ENCODE measurements around the gene HCN4. TPM values are rescaled to one million over a fixed set of nuclear protein-coding genes. Genes with fewer than 3 reads are reported as not detected.

The HCN4 gene
- total and polyA plus RNA-seq, 4 donors: not detected

DNA sequence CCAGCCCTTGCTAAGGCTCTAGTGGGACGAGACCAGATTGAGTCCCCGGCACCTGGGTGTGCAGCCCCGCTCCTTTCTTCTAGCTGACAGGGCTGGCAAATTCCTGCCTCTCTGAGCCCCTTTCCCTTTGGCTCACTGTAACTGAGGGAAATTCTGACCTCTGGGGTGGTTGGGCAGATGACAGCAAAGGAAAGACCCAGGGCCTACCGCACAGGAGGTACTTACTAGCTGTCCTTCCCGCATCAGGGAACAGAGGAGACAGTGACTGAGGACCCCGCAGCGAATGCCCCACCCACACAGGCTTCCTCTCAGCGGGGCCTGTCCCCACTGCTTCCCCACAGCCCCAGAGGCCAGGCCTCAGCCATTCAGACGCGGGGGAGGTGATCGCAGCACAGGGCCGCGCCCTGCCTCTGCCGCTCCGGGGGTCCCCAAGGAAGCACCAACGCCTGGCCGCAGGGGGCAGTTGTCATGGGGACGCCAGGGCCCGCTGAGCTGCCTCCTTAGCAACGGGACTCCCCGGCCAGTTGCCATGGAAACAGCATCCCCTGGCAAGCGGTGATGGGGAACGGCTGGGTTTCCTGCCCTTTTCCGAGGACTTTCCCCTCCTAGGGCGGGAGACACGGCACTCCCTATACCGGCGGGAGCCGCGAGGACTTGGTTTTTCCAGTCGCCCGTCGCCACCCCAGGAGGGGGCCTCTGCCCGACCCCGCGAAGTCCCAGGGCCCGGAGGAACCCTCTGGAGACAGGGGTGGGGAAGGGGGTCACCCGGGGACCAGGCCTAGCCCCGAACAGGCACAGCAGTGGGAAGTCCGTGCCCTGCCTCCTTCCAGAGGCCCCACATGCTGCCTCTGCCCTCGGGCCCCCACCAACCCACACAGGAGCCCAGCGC, 50.1 kb downstream of the HCN4 start:
- H3K27me3 ChIP-seq (ENCODE audit: control insufficient read depth in 4 of 4, insufficient read depth in 4 of 4, low read length in 3 of 4): peaks cover 0 to 6% (median 0%) of the 10 kb centered on the region in 4 donors
- TF ChIP-seq FOXA2 (IDR thresholded peaks at IDR 0.05): no peak
- TF ChIP-seq SP1 (IDR thresholded peaks at IDR 0.05): no peak
- TF ChIP-seq JUND (IDR thresholded peaks at IDR 0.05): no peak
- no peak for TF ChIP-seq REST (IDR thresholded peaks at IDR 0.05)
- TF ChIP-seq RXRA (IDR thresholded peaks at IDR 0.05): no peak
- no peak for TF ChIP-seq HNF4G (IDR thresholded peaks at IDR 0.05)
- no peak for TF ChIP-seq TAF1 (conservative IDR thresholded peaks at IDR 0.05)
- TF ChIP-seq, protein P1, sequence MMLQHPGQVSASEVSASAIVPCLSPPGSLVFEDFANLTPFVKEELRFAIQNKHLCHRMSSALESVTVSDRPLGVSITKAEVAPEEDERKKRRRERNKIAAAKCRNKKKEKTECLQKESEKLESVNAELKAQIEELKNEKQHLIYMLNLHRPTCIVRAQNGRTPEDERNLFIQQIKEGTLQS (IDR thresholded peaks at IDR 0.05): no peak
- TF ChIP-seq HNF4A (conservative IDR thresholded peaks at IDR 0.05): no peak
- TF ChIP-seq MAX (IDR thresholded peaks at IDR 0.05): no peak
- TF ChIP-seq FOXA1 (IDR thresholded peaks at IDR 0.05): no peak
- TF ChIP-seq, protein P2, sequence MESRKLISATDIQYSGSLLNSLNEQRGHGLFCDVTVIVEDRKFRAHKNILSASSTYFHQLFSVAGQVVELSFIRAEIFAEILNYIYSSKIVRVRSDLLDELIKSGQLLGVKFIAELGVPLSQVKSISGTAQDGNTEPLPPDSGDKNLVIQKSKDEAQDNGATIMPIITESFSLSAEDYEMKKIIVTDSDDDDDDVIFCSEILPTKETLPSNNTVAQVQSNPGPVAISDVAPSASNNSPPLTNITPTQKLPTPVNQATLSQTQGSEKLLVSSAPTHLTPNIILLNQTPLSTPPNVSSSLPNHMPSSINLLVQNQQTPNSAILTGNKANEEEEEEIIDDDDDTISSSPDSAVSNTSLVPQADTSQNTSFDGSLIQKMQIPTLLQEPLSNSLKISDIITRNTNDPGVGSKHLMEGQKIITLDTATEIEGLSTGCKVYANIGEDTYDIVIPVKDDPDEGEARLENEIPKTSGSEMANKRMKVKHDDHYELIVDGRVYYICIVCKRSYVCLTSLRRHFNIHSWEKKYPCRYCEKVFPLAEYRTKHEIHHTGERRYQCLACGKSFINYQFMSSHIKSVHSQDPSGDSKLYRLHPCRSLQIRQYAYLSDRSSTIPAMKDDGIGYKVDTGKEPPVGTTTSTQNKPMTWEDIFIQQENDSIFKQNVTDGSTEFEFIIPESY (IDR thresholded peaks at IDR 0.05): no peak
- no peak for TF ChIP-seq GABPA (IDR thresholded peaks at IDR 0.05 in 1 of 2, conservative IDR thresholded peaks at IDR 0.05 in 1 of 2)
- no peak for TF ChIP-seq YY1 (IDR thresholded peaks at IDR 0.05)
- no peak for TF ChIP-seq EGR1 (IDR thresholded peaks at IDR 0.05; ENCODE audit: low read depth in 2 of 2)
- TF ChIP-seq, protein P3, sequence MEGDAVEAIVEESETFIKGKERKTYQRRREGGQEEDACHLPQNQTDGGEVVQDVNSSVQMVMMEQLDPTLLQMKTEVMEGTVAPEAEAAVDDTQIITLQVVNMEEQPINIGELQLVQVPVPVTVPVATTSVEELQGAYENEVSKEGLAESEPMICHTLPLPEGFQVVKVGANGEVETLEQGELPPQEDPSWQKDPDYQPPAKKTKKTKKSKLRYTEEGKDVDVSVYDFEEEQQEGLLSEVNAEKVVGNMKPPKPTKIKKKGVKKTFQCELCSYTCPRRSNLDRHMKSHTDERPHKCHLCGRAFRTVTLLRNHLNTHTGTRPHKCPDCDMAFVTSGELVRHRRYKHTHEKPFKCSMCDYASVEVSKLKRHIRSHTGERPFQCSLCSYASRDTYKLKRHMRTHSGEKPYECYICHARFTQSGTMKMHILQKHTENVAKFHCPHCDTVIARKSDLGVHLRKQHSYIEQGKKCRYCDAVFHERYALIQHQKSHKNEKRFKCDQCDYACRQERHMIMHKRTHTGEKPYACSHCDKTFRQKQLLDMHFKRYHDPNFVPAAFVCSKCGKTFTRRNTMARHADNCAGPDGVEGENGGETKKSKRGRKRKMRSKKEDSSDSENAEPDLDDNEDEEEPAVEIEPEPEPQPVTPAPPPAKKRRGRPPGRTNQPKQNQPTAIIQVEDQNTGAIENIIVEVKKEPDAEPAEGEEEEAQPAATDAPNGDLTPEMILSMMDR (IDR thresholded peaks at IDR 0.05; ENCODE audit: low read depth, low read length, missing input control): no peak
- no peak for TF ChIP-seq NR2F2 (IDR thresholded peaks at IDR 0.05)
- no peak for TF ChIP-seq RAD21 (IDR thresholded peaks at IDR 0.05)
- no peaks in the 10 kb centered on the region for H3K4me1 ChIP-seq (ENCODE audit: control insufficient read depth in 4 of 4, insufficient read depth in 4 of 4, low read length in 3 of 4)
- no peak overlapping the region for H3K4me3 ChIP-seq (ENCODE audit: low read depth in 1 of 3, low read length in 3 of 3)
- WGBS: 25% methylated on average over 42 of the region's 42 CpGs
- H3K36me3 ChIP-seq (ENCODE audit: control insufficient read depth in 4 of 4, insufficient read depth in 3 of 4, low read depth in 1 of 4, low read length in 3 of 4): no peaks in the 10 kb centered on the region
- no peaks in the 10 kb centered on the region for H3K9me3 ChIP-seq (ENCODE audit: control insufficient read depth in 4 of 4, low read length in 3 of 4)
- DNase-seq (ENCODE audit: low spot score): no peak
- H3K27ac ChIP-seq (ENCODE audit: low read depth in 1 of 2, low read length in 2 of 2): no peak overlapping the region
- H3K9ac ChIP-seq (ENCODE audit: low read depth in 1 of 2, low read length in 2 of 2): no peak overlapping the region
